MM.1S (cell line): ENCODE results near the gene DHX32.

Experiments used
- DNase-seq: peaks from one replicate; pipeline ENCODE4 v3.0.0-alpha.2; 2015
- H2AFZ ChIP-seq: fragments of 300-600 bp; sonication (generic); 2 replicates; pipeline ENCODE4 v1.6.0; 2016; ENCODE audit warnings: antibody characterized with exemption, low read length
- H3F3A ChIP-seq: fragments of 300-600 bp; sonication (generic); 2 replicates; pipeline ENCODE4 v1.6.1; 2016; ENCODE audit warnings: mild to moderate bottlenecking, antibody characterized with exemption, low read length, moderate library complexity, mixed read lengths; ENCODE audit not compliant: insufficient read depth
- H3K27ac ChIP-seq: fragments of 300-600 bp; sonication (generic); 2 replicates; pipeline ENCODE4 v1.5.1; 2016; ENCODE audit warnings: mild to moderate bottlenecking, low read length
- H3K27me3 ChIP-seq: fragments of 300-600 bp; sonication (generic); replicated peaks from 2 replicates; pipeline ENCODE4 v1.6.0; 2016; ENCODE audit warnings: low read length; ENCODE audit not compliant: insufficient read depth
- H3K36me3 ChIP-seq: fragments of 300-600 bp; sonication (generic); replicated peaks from 2 replicates; pipeline ENCODE4 v1.6.1; 2016; ENCODE audit warnings: mild to moderate bottlenecking, low read length, mixed read lengths; ENCODE audit not compliant: insufficient read depth
- H3K4me1 ChIP-seq: fragments of 300-600 bp; sonication (generic); 2 replicates; pipeline ENCODE4 v1.6.1; 2016; ENCODE audit warnings: low read length, mixed read lengths
- H3K4me2 ChIP-seq: fragments of 300-600 bp; sonication (generic); 2 replicates; pipeline ENCODE4 v1.6.0; 2016; ENCODE audit warnings: low read depth, low read length
- H3K4me3 ChIP-seq: fragments of 300-600 bp; sonication (generic); 2 replicates; pipeline ENCODE4 v1.5.1; 2016; ENCODE audit warnings: low read length, mixed read lengths
- H3K79me2 ChIP-seq: fragments of 300-600 bp; sonication (generic); 2 replicates; pipeline ENCODE4 v1.6.1; 2016; ENCODE audit warnings: mixed run types, low read length, mixed read lengths
- H3K9ac ChIP-seq: fragments of 300-600 bp; sonication (generic); 2 replicates; pipeline ENCODE4 v1.6.1; 2016; ENCODE audit warnings: low read length, mixed read lengths
- H3K9me2 ChIP-seq: fragments of 300-600 bp; sonication (generic); replicated peaks from 2 replicates; pipeline ENCODE4 v1.6.1; 2016; ENCODE audit warnings: mild to moderate bottlenecking, low read length, mixed read lengths; ENCODE audit not compliant: insufficient read depth
- H3K9me3 ChIP-seq: fragments of 300-600 bp; sonication (generic); replicated peaks from 2 replicates; pipeline ENCODE4 v1.6.1; 2016; ENCODE audit warnings: mild to moderate bottlenecking, low read length, mixed read lengths; ENCODE audit not compliant: insufficient read depth
- H4K20me1 ChIP-seq: fragments of 300-600 bp; sonication (generic); 2 replicates; pipeline ENCODE4 v1.6.1; 2016; ENCODE audit warnings: mild to moderate bottlenecking, low read length, moderate library complexity, mixed read lengths; ENCODE audit not compliant: insufficient read depth
- EZH2 ChIP-seq: fragments of 300-600 bp; sonication (generic); optimal IDR thresholded peaks from 2 replicates; pipeline ENCODE3; 2017; ENCODE audit warnings: low read depth, mild to moderate bottlenecking, antibody characterized with exemption, low read length, mixed read lengths
- EZH2phosphoT487 ChIP-seq: fragments of 300-600 bp; sonication (generic); IDR thresholded peaks from 2 replicates; pipeline ENCODE4 v1.6.1; 2018; ENCODE audit warnings: antibody characterized with exemption, low read length
- TF ChIP-seq, protein P1 (sequence below): fragments of 300-600 bp; sonication (generic); IDR thresholded peaks from 2 replicates; pipeline ENCODE4 v1.5.1; 2016; ENCODE audit warnings: antibody characterized with exemption, low read length, mixed read lengths

Gene DHX32

GRCh38 chr10:125802131-125802530, 79.0 kb downstream of the DHX32 start:
- H3K4me2 ChIP-seq, result no peak overlapping the region
- H3K9me2 ChIP-seq, result no peaks in the 10 kb centered on the region
- H3K4me1 ChIP-seq, result peaks cover 30% of the 10 kb centered on the region
- no peak overlapping the region for H3K9ac ChIP-seq
- H3K4me3 ChIP-seq, result no peak overlapping the region
- no peaks in the 10 kb centered on the region for H3K36me3 ChIP-seq
- H3K27ac ChIP-seq, result no peak overlapping the region
- H3F3A ChIP-seq, result peaks cover 19% of the 10 kb centered on the region
- H4K20me1 ChIP-seq, result no peaks in the 10 kb centered on the region
- no peaks in the 10 kb centered on the region for H3K79me2 ChIP-seq
- H3K9me3 ChIP-seq, result no peaks in the 10 kb centered on the region
- TF ChIP-seq EZH2, result no peak
- TF ChIP-seq, protein P1, sequence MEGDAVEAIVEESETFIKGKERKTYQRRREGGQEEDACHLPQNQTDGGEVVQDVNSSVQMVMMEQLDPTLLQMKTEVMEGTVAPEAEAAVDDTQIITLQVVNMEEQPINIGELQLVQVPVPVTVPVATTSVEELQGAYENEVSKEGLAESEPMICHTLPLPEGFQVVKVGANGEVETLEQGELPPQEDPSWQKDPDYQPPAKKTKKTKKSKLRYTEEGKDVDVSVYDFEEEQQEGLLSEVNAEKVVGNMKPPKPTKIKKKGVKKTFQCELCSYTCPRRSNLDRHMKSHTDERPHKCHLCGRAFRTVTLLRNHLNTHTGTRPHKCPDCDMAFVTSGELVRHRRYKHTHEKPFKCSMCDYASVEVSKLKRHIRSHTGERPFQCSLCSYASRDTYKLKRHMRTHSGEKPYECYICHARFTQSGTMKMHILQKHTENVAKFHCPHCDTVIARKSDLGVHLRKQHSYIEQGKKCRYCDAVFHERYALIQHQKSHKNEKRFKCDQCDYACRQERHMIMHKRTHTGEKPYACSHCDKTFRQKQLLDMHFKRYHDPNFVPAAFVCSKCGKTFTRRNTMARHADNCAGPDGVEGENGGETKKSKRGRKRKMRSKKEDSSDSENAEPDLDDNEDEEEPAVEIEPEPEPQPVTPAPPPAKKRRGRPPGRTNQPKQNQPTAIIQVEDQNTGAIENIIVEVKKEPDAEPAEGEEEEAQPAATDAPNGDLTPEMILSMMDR, result no peak
- H2AFZ ChIP-seq, result no peak overlapping the region
- no peak for DNase-seq
- H3K27me3 ChIP-seq, result no peaks in the 10 kb centered on the region

GRCh38 chr10:125801574-125801973, 79.5 kb downstream of the DHX32 start:
- H2AFZ ChIP-seq, result no peak overlapping the region
- peaks cover 24% of the 10 kb centered on the region for H3F3A ChIP-seq
- H3K9me3 ChIP-seq, result no peaks in the 10 kb centered on the region
- H3K4me2 ChIP-seq, result no peak overlapping the region
- H3K4me3 ChIP-seq, result no peak overlapping the region
- DNase-seq, result no peak
- H3K27ac ChIP-seq, result no peak overlapping the region
- TF ChIP-seq, protein P1, result no peak
- TF ChIP-seq EZH2 (no peak), EZH2phosphoT487 (no peak)
- no peaks in the 10 kb centered on the region for H3K9me2 ChIP-seq
- peaks cover 35% of the 10 kb centered on the region for H3K4me1 ChIP-seq
- H3K79me2 ChIP-seq, result no peaks in the 10 kb centered on the region
- H3K9ac ChIP-seq, result no peak overlapping the region
- no peaks in the 10 kb centered on the region for H3K27me3 ChIP-seq
- H3K36me3 ChIP-seq, result no peaks in the 10 kb centered on the region
- no peaks in the 10 kb centered on the region for H4K20me1 ChIP-seq

DNA sequence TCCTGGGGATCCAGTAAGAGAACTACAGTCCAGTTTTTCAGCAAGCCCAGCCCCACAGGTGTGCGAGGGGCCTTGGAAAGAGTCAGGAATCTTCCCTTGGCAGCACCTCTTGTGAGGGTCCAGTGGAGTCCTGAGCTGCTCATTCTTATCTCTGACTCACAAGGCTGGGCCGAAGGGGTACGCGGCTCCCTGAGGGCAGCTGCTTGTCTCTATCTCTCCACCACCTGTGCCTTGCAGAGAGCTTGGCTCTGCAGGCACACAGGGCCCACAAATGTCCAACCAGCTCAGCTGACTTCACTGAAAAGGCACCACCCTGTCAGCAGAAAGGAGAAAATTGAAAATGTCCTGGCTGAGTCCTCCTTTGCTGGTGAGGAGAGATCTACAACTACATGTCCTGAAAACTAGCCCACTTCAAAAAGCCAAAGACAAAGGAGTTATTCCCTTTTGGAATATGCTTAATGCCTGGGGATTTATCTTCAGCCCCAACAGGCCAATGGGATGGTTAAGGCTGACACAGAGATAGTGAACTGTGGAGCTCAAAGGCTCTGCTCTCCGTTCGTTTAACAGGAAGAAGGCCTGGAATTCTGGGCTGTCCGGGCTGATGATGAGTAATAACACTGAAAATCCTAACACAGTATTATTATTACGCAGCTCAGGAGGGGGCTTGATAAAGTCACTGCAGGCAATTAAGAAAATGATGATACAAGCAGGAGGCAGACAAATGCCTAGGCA, 81.5 kb downstream of the DHX32 start:
- H3K36me3 ChIP-seq, result no peaks in the 10 kb centered on the region
- no peaks in the 10 kb centered on the region for H3K9me2 ChIP-seq
- peaks cover 44% of the 10 kb centered on the region for H3F3A ChIP-seq
- TF ChIP-seq, protein P1, result no peak
- no peak for TF ChIP-seq EZH2phosphoT487
- no peak for TF ChIP-seq EZH2
- no peaks in the 10 kb centered on the region for H3K9me3 ChIP-seq
- peaks cover 55% of the 10 kb centered on the region for H3K4me1 ChIP-seq
- H3K4me2 ChIP-seq, result no peak overlapping the region
- H3K9ac ChIP-seq, result no peak overlapping the region
- no peak overlapping the region for H3K4me3 ChIP-seq
- DNase-seq, result no peak
- no peaks in the 10 kb centered on the region for H3K27me3 ChIP-seq
- H4K20me1 ChIP-seq, result no peaks in the 10 kb centered on the region
- H2AFZ ChIP-seq, result no peak overlapping the region
- no peak overlapping the region for H3K27ac ChIP-seq
- H3K79me2 ChIP-seq, result no peaks in the 10 kb centered on the region
